A549 treated with Mapracorat at 1 μM for 4 hours (cell line): ENCODE data around the gene PKM. TPM values are rescaled to one million over a fixed set of nuclear protein-coding genes. Genes with fewer than 3 reads are reported as not detected.

Source experiments
- total RNA-seq: library from RNA; stranded (reverse); fragments of 200-300 nt; extraction: Qiagen RNA extraction; gene quantifications from 5 replicates; pipeline ENCODE4 v1.2.3, GENCODE V29; 2022

Gene PKM
- 2,890 to 3,431 TPM (median 3,241 TPM) in 5 replicates for total RNA-seq

DNA sequence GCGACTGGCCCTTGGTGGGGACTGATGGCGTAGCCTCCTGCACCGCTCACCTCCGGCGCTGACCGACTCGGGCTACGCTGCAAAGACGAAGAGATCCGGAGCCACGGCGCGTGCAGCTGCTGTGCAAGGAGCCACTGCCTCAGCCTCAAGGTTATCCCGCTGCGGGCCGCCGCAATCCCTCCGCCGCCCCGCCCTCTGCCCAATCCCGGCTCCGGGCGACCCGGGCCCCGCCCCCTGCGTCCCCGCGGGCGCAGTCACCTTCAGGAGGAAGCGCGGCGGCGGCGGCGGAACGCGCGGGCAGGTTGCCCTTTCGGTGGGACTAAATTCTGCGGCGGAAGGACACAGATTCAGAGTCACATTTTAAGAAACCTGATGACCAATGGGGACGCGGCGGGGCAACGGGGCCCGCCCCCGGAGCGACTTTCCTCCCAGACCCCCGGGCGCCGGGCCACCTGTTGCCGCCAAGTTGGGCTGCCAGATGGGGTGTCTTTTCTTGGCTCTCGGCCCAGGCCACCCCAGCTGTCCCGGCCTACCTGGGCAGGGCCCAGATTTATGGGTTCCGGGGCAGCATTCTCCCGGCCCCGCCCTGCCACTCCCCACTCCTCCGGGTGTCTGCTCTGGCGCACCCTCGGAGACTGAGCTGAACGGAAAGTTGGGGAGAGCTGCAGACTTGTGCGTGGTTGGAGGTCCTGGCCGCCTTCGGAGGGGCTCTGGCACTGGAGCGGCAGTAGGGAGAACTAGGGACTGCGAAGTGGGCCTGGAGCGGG lies at the start of gene PKM:
Gene PKM (minus strand): TSS at position 125 of the 767 bp plus-strand sequence. CDS start 12,093 bp downstream, outside the sequence.

GRCh38 chr15:72272213-72272996 lies 41.4 kb upstream of the PKM start, which contains the start of gene PARP6:
TSS of gene PARP6 (minus strand) at chr15:72272554. CDS start at chr15:72267477, 5,077 bp downstream.

DNA sequence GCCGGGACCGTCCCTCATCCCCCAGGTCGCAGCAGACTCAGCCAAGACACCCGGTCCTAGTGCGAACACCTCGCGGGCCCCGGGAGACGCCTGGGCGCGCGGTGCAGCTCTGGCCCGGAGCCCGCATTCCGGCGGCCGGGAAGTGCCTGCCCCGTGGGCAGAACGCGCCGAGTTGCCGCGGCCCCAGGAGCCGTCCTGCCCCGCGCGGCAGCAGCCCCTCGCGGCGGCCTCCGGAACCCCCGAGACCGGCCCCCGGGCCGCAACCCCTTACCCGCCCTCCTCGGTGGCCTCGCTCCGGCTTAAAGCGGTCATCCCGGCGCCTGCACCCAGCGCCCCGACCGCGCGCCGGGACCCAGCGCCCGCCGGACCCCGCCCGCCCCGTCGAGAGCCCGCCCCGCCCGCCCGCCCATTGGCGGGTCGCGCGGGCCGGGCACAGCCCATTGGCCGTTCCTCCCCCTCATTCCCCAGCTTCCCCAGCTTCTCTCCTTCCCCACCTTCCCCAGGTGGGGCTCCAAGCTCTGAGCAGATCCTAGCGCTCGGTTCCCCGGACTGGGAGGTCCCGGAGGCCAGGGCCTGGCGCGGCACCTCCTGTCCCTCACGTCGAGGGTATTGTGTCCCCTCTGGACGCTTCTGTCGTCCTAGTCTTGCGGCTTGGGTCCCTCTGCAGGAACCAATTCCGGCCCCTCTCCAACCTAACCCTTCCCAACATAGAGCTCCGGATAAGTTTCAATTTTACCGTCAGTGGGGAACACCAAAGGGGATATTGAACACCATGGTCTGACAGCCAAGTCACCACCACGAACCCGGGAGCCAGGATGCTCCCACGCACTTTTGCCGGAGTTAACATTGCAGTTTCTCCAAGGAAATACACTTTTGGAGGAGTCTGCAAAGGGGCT lies 33.3 kb downstream of the PKM start, which contains the start of gene GRAMD2A:
Gene GRAMD2A (minus strand): TSS at position 328 of the 896 bp plus-strand sequence.

Other genes with a start within 250 kb of the PKM start
- 8.4 to 11.5 TPM (median 11.0 TPM) in 5 replicates for gene MYO9A, start 113.0 kb downstream of the PKM start, total RNA-seq
- 1.7 to 2.0 TPM (median 1.8 TPM) in 5 replicates for gene SENP8, start 112.8 kb downstream of the PKM start, total RNA-seq
- gene GRAMD2A, start 33.4 kb downstream of the PKM start, total RNA-seq = 0.09 to 0.13 TPM (median 0.12 TPM) in 4 of 5 replicates, not detected in the other
- gene PARP6, start 41.4 kb upstream of the PKM start, total RNA-seq = 47.9 to 66.0 TPM (median 59.9 TPM) in 5 replicates
- 0.10 to 0.25 TPM (median 0.17 TPM) in 4 of 5 replicates, not detected in the other for gene CELF6, start 89.0 kb upstream of the PKM start, total RNA-seq
- gene HEXA, start 144.8 kb upstream of the PKM start, total RNA-seq = 137 to 156 TPM (median 154 TPM) in 5 replicates
- not detected in 5 replicates for gene TMEM202, start 167.1 kb upstream of the PKM start, total RNA-seq
- gene ARIH1, start 243.1 kb upstream of the PKM start, total RNA-seq = 45.5 to 86.3 TPM (median 76.1 TPM) in 5 replicates